IMR-90 (cell line): ENCODE data around the gene GIT2.

Experiments
- CEBPB ChIP-seq: IDR thresholded peaks from 2 replicates; pipeline ENCODE4 v1.6.1; 2012; ENCODE audit warnings: low read depth, low read length, improper control_type of control experiment
- CHD1 ChIP-seq: IDR thresholded peaks from 2 replicates; pipeline ENCODE4 v1.6.1; 2012; ENCODE audit warnings: low read depth, low read length, improper control_type of control experiment
- CTCF ChIP-seq: conservative IDR thresholded peaks from 2 replicates; pipeline ENCODE4 v1.5.1; 2012; ENCODE audit warnings: mild to moderate bottlenecking, low read depth, low read length, improper control_type of control experiment
- ELK1 ChIP-seq: fragments of 150-350 bp; IDR thresholded peaks from 2 replicates; pipeline ENCODE4 v1.6.1; 2016; ENCODE audit warnings: low read depth, mild to moderate bottlenecking, low read length, moderate library complexity, borderline replicate concordance
- FOS ChIP-seq: fragments of 150-350 bp; IDR thresholded peaks from 2 replicates; pipeline ENCODE4 v1.6.1; 2016; ENCODE audit warnings: low read depth, low read length
- MAFK ChIP-seq: IDR thresholded peaks from 2 replicates; pipeline ENCODE4 v1.6.1; 2012; ENCODE audit warnings: low read depth, low read length, improper control_type of control experiment
- MAZ ChIP-seq: IDR thresholded peaks from 2 replicates; pipeline ENCODE4 v1.6.1; 2012; ENCODE audit warnings: low read depth, mild to moderate bottlenecking, low read length, improper control_type of control experiment, moderate library complexity, borderline replicate concordance
- NFE2L2 ChIP-seq: fragments of 150-350 bp; IDR thresholded peaks from 2 replicates; pipeline ENCODE4 v1.6.1; 2016; ENCODE audit warnings: low read depth, mild to moderate bottlenecking, low read length
- POLR2A ChIP-seq: IDR thresholded peaks from 2 replicates; pipeline ENCODE4 v1.6.1; 2012; ENCODE audit warnings: mild to moderate bottlenecking, low read depth, low read length
- RAD21 ChIP-seq: IDR thresholded peaks from 2 replicates; pipeline ENCODE4 v1.6.1; 2012; ENCODE audit warnings: low read length, improper control_type of control experiment
- RCOR1 ChIP-seq: IDR thresholded peaks from 2 replicates; pipeline ENCODE4 v1.6.1; 2012; ENCODE audit warnings: mild to moderate bottlenecking, low read length, improper control_type of control experiment; ENCODE audit not compliant: insufficient replicate concordance
- RFX5 ChIP-seq: IDR thresholded peaks from 2 replicates; pipeline ENCODE4 v1.8.0; 2012; ENCODE audit warnings: low read depth, mild to moderate bottlenecking, low read length, moderate library complexity
- USF2 ChIP-seq: fragments of 150-350 bp; IDR thresholded peaks from 2 replicates; pipeline ENCODE4 v1.6.1; 2017; ENCODE audit warnings: mild to moderate bottlenecking, antibody characterized with exemption, low read length, low read depth

- TF ChIP-seq POLR2A (no peak), CTCF (no peak), CHD1 (no peak), FOS (no peak), NFE2L2 (no peak), RAD21 (no peak), MAZ (no peak), USF2 (no peak), RFX5 (no peak), RCOR1 (no peak), CEBPB (no peak), MAFK (no peak), ELK1 (no peak)
Measured at GRCh38 chr12:109983432-109984142, 12.6 kb downstream of the GIT2 start.
